22Rv1 (cell line): ENCODE results near the gene RPRD2.

ENCODE experiments used
- H3K27ac ChIP-seq: fragments of 450-650 bp; 2 replicates; pipeline ENCODE4 v1.5.1; 2017
- ZFX ChIP-seq: fragments of 450-650 bp; IDR thresholded peaks from 2 replicates; pipeline ENCODE4 v1.6.1; 2017; ENCODE audit warnings: antibody characterized with exemption, borderline replicate concordance
- TF ChIP-seq, protein P1 (sequence below): fragments of 450-650 bp; IDR thresholded peaks from 2 replicates; pipeline ENCODE4 v1.5.1; 2017; ENCODE audit warnings: mild to moderate bottlenecking

Gene RPRD2

DNA sequence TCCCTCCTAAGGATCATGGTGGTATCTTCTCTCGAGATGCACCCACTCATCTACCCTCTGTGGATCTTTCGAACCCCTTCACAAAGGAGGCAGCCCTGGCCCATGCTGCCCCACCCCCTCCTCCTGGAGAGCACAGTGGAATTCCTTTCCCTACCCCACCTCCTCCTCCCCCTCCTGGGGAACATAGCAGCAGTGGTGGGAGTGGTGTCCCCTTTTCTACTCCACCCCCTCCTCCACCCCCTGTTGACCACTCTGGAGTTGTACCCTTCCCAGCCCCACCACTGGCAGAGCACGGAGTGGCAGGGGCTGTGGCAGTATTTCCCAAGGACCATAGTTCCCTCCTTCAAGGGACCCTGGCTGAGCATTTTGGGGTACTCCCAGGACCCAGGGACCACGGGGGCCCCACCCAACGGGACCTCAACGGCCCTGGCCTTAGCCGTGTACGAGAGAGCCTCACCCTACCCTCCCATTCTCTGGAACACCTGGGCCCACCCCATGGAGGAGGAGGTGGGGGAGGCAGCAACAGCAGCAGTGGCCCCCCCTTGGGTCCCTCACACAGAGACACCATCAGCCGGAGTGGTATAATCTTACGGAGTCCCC lies 108.8 kb downstream of the RPRD2 start:
- TF ChIP-seq, protein P1, sequence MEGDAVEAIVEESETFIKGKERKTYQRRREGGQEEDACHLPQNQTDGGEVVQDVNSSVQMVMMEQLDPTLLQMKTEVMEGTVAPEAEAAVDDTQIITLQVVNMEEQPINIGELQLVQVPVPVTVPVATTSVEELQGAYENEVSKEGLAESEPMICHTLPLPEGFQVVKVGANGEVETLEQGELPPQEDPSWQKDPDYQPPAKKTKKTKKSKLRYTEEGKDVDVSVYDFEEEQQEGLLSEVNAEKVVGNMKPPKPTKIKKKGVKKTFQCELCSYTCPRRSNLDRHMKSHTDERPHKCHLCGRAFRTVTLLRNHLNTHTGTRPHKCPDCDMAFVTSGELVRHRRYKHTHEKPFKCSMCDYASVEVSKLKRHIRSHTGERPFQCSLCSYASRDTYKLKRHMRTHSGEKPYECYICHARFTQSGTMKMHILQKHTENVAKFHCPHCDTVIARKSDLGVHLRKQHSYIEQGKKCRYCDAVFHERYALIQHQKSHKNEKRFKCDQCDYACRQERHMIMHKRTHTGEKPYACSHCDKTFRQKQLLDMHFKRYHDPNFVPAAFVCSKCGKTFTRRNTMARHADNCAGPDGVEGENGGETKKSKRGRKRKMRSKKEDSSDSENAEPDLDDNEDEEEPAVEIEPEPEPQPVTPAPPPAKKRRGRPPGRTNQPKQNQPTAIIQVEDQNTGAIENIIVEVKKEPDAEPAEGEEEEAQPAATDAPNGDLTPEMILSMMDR, result no peak
- TF ChIP-seq ZFX, result no peak

DNA sequence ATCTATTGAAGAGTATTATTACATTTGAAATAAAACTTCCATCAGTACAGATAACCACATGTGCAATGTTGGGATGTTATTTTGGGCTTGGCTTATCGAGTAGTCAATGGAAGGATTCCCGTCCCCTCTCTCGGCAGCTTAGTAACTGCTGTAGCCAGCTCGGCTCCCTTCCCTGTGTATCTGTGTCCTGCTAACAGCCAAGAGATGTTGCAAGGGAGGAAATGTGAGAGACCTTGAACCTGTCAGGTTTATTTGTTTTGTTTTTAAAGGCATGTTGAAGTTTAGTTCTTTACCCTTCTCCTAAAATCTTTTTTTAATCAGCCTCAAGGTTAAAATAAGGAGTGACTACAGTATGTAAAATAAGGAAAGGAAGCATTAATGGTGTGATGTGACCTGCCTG lies 109.7 kb downstream of the RPRD2 start:
- TF ChIP-seq ZFX, result no peak
- TF ChIP-seq, protein P1, result no peak
- no peak overlapping the region for H3K27ac ChIP-seq

More for the DNA sequence above, 108.8 kb downstream of the RPRD2 start:
- no peak overlapping the region for H3K27ac ChIP-seq

DNA sequence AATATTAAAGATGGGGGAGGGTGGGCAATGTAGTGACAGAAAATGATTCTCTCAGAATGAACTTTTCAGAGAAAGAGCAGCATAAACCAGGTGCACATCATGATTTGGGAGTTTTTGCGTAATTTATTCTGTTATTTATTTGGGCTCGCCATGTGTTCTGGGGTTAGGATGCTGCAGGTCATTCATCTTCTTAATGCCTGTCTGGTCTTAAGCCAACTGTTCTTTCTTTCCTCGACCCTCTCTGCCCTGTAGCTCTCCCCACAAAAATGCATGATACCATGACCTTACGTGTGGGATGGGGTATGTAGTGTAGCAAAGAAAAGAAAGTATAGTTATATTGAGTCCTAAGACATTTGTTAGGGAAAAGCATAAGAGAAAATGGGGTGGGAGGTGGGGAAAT lies 110.9 kb downstream of the RPRD2 start:
- no peak overlapping the region for H3K27ac ChIP-seq
- no peak for TF ChIP-seq ZFX

DNA sequence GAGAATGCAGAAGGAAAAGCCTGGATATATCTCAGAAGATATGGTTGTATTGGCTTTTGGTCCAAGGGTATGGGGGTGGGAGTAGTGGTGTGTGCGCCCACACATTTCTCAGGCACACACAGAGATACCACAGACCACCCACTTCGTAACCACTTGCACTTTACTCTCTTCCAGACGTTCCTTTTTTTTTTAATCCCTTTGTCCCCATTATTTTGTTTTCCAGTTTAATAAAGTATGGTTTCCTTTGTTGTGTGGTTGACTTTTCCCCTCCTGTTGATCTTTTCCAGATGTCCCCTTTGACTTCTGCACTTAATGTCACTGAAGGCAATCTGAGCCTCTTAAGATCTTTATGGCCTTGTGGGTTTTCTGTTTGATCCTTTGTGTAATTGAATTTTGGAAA lies 112.8 kb downstream of the RPRD2 start:
- H3K27ac ChIP-seq, result no peak overlapping the region
- TF ChIP-seq, protein P1, result no peak
- no peak for TF ChIP-seq ZFX

DNA sequence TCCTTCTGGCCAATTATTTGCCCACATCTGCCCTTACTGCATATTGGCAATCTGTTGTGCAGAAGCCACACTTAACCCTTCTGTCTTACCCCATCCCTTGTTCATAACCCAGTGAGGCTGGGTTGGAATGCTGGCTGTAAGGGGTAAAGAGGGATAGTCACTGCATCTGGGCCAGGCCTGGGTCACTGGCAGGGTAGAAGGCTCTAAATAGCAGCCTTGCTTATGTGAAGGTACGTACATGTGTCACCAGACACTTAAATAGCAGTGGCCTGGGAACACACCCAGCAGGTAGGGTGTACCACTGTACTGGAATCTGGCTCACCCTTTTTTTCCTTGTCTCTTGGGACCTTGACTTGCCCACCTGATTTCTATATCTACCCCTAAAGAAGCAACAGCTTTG lies 113.4 kb downstream of the RPRD2 start:
- no peak for TF ChIP-seq ZFX
- TF ChIP-seq, protein P1, result no peak
- 0 out of 2 replicates have a peak overlapping the region, but pooled peaks have one; percentile 30 for H3K27ac ChIP-seq

DNA sequence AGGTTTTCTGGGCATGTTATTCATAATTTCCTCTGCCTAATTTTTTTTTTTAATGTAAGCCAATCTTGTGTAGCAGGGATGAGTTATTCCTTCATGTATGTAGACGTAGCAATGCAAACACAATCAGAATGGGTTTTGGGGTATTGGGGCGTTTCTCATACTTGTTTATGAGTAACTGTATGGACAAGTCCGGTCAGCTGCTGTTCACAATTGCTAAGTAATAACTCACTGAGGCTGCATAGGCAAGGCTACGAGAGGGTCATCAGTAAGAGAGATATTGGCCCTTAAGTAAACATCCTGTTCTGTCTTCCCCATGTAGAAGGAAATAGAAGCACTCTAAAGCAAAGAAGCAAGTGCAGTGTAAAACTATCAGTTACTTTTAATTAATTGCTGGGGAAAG lies 113.8 kb downstream of the RPRD2 start:
- 0 out of 2 replicates have a peak overlapping the region, but pooled peaks have one; percentile 30 for H3K27ac ChIP-seq
- TF ChIP-seq, protein P1, result no peak
- no peak for TF ChIP-seq ZFX

DNA sequence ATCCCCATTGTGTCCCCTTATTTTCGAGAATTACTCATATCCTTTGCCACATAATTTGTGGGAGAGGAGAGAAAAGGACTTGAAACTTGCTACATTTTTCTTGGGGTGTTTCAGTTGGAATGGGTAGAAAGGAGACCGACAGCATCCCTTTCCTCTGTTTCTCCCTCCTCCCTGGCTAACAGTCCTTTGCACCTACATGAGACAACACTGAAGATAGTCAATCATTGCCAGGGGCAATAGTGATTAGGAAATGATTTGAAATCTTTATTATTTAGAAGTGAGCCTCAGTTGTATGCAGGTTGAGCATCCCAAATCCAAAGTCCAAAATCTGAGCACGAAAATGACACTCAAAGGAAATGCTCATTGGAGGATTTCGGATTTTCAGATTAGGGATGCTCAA lies 115.4 kb downstream of the RPRD2 start:
- H3K27ac ChIP-seq, result no peak overlapping the region
- TF ChIP-seq ZFX, result no peak
- TF ChIP-seq, protein P1, result no peak

DNA sequence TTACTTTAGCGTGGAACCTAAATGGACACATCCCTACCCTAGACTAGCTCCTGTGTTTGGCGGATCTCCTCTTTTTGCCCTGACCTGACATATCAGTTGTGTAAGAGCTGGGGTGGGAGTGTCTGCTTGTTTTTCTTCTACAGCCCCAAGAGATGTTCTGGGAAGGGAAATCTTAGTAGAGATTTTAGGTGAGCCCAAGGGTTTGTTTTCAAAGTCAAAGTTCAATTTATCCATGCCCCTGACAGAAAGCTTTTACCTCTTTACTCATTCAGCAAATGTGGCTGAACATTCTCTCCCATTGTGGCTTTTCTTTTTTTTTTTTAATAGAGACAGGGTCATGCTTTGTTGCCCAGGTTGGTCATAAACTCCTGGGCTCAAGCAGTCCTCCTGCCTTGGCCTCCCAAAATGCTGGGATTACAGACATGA lies 116.0 kb downstream of the RPRD2 start:
- no peak overlapping the region for H3K27ac ChIP-seq

More for the DNA sequence above, 116.0 kb downstream of the RPRD2 start:
- TF ChIP-seq, protein P1, result no peak
- TF ChIP-seq ZFX, result no peak
